Ovary (tissue), 9 donors: ENCODE data around the gene PET100. TPM values are rescaled to one million over a fixed set of nuclear protein-coding genes. Genes with fewer than 3 reads are reported as not detected.
"Not testable (repeated sequence)": the region's sequence is repeated elsewhere in the genome, so short reads cannot be mapped to it uniquely, and the experiment has no call there.

ENCODE experiments used
- DNase-seq, 5 donors: peaks; one replicate each; pipeline ENCODE4 v3.0.0-alpha.2; 2019 to 2020
- H3K27ac ChIP-seq, 2 donors: fragments of 200-600 bp; one replicate each; pipeline versions ENCODE4 v1.5.1 to v1.8.0; 2019 to 2022
- H3K27me3 ChIP-seq: fragments of 200-600 bp; one replicate; pipeline ENCODE4 v1.8.0; 2022
- H3K36me3 ChIP-seq: fragments of 200-600 bp; sonication (generic); one replicate; pipeline ENCODE4 v1.5.1; 2019
- H3K4me1 ChIP-seq: one replicate; pipeline ENCODE4 v1.8.1; 2013; ENCODE audit warnings: mild to moderate bottlenecking, moderate library complexity; ENCODE audit not compliant: insufficient read depth
- H3K4me3 ChIP-seq: fragments of 200-600 bp; sonication (generic); one replicate; pipeline ENCODE4 v1.5.1; 2017
- H3K9me3 ChIP-seq, 2 donors: fragments of 200-600 bp in 1 of 2; sonication (generic) in 1 of 2; one replicate each; pipeline versions ENCODE4 v1.5.1 to v1.8.1; 2013 to 2019; ENCODE audit warnings: mild to moderate bottlenecking in 1 of 2, moderate library complexity in 1 of 2
- CTCF ChIP-seq, 3 donors: fragments of 450-650 bp in 2 of 3; fragments of 200-600 bp in 1 of 3; IDR thresholded peaks; one replicate each; pipeline versions ENCODE4 v1.5.1 to v1.8.0; 2016 to 2022; ENCODE audit warnings: antibody characterized with exemption in 3 of 3, mild to moderate bottlenecking in 1 of 3
- EP300 ChIP-seq: sonication (generic); formaldehyde crosslinking; IDR thresholded peaks from one replicate; pipeline ENCODE4 v1.6.1; 2017; ENCODE audit warnings: antibody characterized with exemption
- POLR2A ChIP-seq: fragments of 450-650 bp; IDR thresholded peaks from one replicate; pipeline ENCODE4 v1.6.1; 2017; ENCODE audit warnings: antibody characterized with exemption, mild to moderate bottlenecking, moderate library complexity
- WGBS, 3 donors: extraction: QIAGEN DNeasy Blood & Tissue Kit in 1 of 3; methylation state at CpG; one replicate each; pipeline versions ENCODE4 v1.1.5 to v1.1.7; 2013 to 2017; 5-methylcytosine and 5-hydroxymethylcytosine counted together
- intact Hi-C, 4 donors: fragments of 100-400 bp; cut with DNase I; formaldehyde crosslinking; loops; one replicate each; pipeline versions ENCODE4 v1.11.0 to v1.15.1; 2022 to 2023
- polyA plus RNA-seq, 2 donors: library from polyadenylated mRNA; stranded (reverse); fragments of 200-250 nt in 1 of 2; fragments of 350-450 nt in 1 of 2; fragmentation: Illumina TruSeq in 1 of 2; extraction: RNeasy Lipid Tissue Mini Kit (QIAGEN cat#74804) in 1 of 2; gene quantifications; one replicate each; pipeline ENCODE4 v1.2.3, GENCODE V29; 2013 to 2014
- total RNA-seq, 7 donors: library from RNA; depleted of rRNA in 2 of 7; stranded (reverse); fragments of >200 nt in 2 of 7; fragmentation: NEBNext Ultra II Directional in 3 of 7; extraction: Animal tissue kit (Norgen Biotek cat#: 25700) in 3 of 7; gene quantifications; one replicate each; pipeline versions ENCODE4 v1.1.0 to v1.2.4, GENCODE V29; 2016 to 2023
- donor health status: DM: no; HTN: no; CAD: no; lungs with moderate emphysema.
- donor health status: DM: no; HTN: no; CAD: no.
- donor health status: Bipolar disorder and iron deficiency.
- donor health status: DM: yes; HTN: yes; CAD: no.
- donor health status: DM: no; HTN: no; CAD: no.
- donor health status: DM: yes; HTN: yes; CAD: no.

Gene PET100
- total and polyA plus RNA-seq, 9 donors = 11.9 to 77.8 (median 53.7) TPM

DNA sequence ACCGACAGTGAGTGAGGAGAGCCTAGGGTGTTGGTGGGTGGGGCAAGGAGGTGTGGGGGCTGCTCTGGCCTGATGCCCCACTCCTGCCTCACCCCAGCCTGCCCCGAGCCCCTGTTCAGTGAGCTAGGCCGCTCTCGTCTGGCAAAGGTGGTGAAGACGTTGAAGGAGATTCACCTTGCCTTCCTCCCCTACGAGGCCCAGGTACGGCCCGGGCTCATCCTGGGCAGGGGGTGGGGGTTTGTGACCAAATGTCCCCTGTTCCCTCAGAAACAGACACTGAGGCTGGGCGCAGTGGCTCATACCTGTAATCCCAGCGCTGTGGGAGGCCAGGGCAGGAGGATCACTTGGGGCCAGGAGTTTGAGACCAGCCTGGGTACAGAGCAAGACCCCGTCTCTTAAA lies 11.2 kb downstream of the PET100 start:
- Histone ChIP-seq H3K36me3 (no peaks in the 10 kb centered on the region), H3K4me1 (no peaks in the 10 kb centered on the region), H3K9me3 (no peaks in the 10 kb centered on the region), H3K27me3 (no peaks in the 10 kb centered on the region), H3K4me3 (no peak overlapping the region), H3K27ac (no peak overlapping the region)
- DNase-seq = no peak
- 84 to 89% (median 88%) methylated on average over 11 of the region's 11 CpGs for WGBS, 3 donors
- TF ChIP-seq CTCF (IDR thresholded peaks at IDR 0.05) = no peak
- TF ChIP-seq POLR2A = no peak
- TF ChIP-seq EP300 = no peak
- intact Hi-C loops = loop anchor here in 1 of 4 donors (10.0 kb wide), 1 partner anchor 164 kb away; no protein-coding TSS in a partner anchor

- Histone ChIP-seq H3K4me3 (no peak overlapping the region), H3K36me3 (no peaks in the 10 kb centered on the region), H3K27ac (no peak overlapping the region), H3K9me3 (no peaks in the 10 kb centered on the region), H3K27me3 (no peaks in the 10 kb centered on the region), H3K4me1 (no peaks in the 10 kb centered on the region)
- intact Hi-C loops = loop anchor here in 1 of 4 donors (10.0 kb wide), 1 partner anchor 163 kb away; no protein-coding TSS in a partner anchor
- TF ChIP-seq EP300 (no peak), CTCF (IDR thresholded peaks at IDR 0.05) (no peak), POLR2A (no peak)
- WGBS, 3 donors = 75 to 82% (median 79%) methylated on average over 42 to 43 of the region's 43 CpGs
- no peak for DNase-seq
Measured at GRCh38 chr19:7641290-7642276, 12.0 kb downstream of the PET100 start.

- WGBS, 3 donors = 74 to 82% (median 80%) methylated on average over 23 to 27 of the region's 27 CpGs
- no peaks in the 10 kb centered on the region for H3K36me3 ChIP-seq
- DNase-seq = no peak
- no peak overlapping the region for H3K27ac ChIP-seq
- no peak for TF ChIP-seq POLR2A
- TF ChIP-seq EP300 = no peak
- no peak for TF ChIP-seq CTCF (IDR thresholded peaks at IDR 0.05)
- no peaks in the 10 kb centered on the region for H3K4me1 ChIP-seq
- intact Hi-C loops = loop anchor here in 1 of 4 donors (10.0 kb wide), 1 partner anchor 162 kb away; no protein-coding TSS in a partner anchor
- no peak overlapping the region for H3K4me3 ChIP-seq
- H3K9me3 ChIP-seq = no peaks in the 10 kb centered on the region
- H3K27me3 ChIP-seq = no peaks in the 10 kb centered on the region
Measured at GRCh38 chr19:7642295-7643030, 12.9 kb downstream of the PET100 start.

GRCh38 chr19:7643031-7643415 lies 13.4 kb downstream of the PET100 start:
- intact Hi-C loops = loop anchor here in 1 of 4 donors (10.0 kb wide), 1 partner anchor 162 kb away; no protein-coding TSS in a partner anchor
- no peaks in the 10 kb centered on the region for H3K27me3 ChIP-seq
- no peak for DNase-seq
- no peaks in the 10 kb centered on the region for H3K9me3 ChIP-seq
- no peaks in the 10 kb centered on the region for H3K4me1 ChIP-seq
- no peak overlapping the region for H3K4me3 ChIP-seq
- TF ChIP-seq POLR2A = no peak
- no peak for TF ChIP-seq EP300
- 90% methylated on average over 8 of the region's 8 CpGs for WGBS, 3 donors
- H3K36me3 ChIP-seq = no peaks in the 10 kb centered on the region
- H3K27ac ChIP-seq = no peak overlapping the region

GRCh38 chr19:7643629-7644549 lies 14.3 kb downstream of the PET100 start:
- intact Hi-C loops = loop anchor here in 1 of 4 donors (10.0 kb wide), 1 partner anchor 161 kb away; no protein-coding TSS in a partner anchor
- not testable (repeated sequence) for H3K4me1 ChIP-seq, H3K27me3 ChIP-seq, H3K36me3 ChIP-seq, H3K4me3 ChIP-seq, H3K9me3 ChIP-seq, DNase-seq, H3K27ac ChIP-seq
- WGBS, 3 donors = 62 to 87% (median 85%) methylated on average over 10 of the region's 10 CpGs
